H9 (cell line): ENCODE measurements around the gene TRH. TPM values are rescaled to one million over a fixed set of nuclear protein-coding genes. Genes with fewer than 3 reads are reported as not detected.

Experiments used
- DNase-seq: peaks from one replicate; pipeline ENCODE4 v3.0.0-alpha.2; 2017
- H2AFZ ChIP-seq: one replicate; pipeline ENCODE4 v1.6.1; 2013; ENCODE audit warnings: mild to moderate bottlenecking, low read length, control low read depth, moderate library complexity
- H2AK5ac ChIP-seq: 2 replicates; pipeline ENCODE4 v1.6.1; 2013; ENCODE audit warnings: low read length, control low read depth, mixed read lengths; ENCODE audit not compliant: insufficient read length
- H2BK120ac ChIP-seq: one replicate; pipeline ENCODE4 v1.6.1; 2013; ENCODE audit warnings: low read depth, mild to moderate bottlenecking, low read length, control low read depth, inconsistent platforms; ENCODE audit not compliant: poor library complexity, severe bottlenecking
- H2BK12ac ChIP-seq: 2 replicates; pipeline ENCODE4 v1.6.1; 2013; ENCODE audit warnings: low read length, control low read depth, mixed read lengths, low read depth; ENCODE audit not compliant: insufficient read length
- H2BK15ac ChIP-seq: 2 replicates; pipeline ENCODE4 v1.6.1; 2013; ENCODE audit warnings: low read depth, low read length, control low read depth
- H2BK20ac ChIP-seq: one replicate; pipeline ENCODE4 v1.6.1; 2013; ENCODE audit warnings: low read depth, mild to moderate bottlenecking, low read length, control low read depth, inconsistent platforms; ENCODE audit not compliant: poor library complexity, severe bottlenecking
- H2BK5ac ChIP-seq: 2 replicates; pipeline ENCODE4 v1.6.1; 2013; ENCODE audit warnings: low read length, control low read depth, mixed read lengths; ENCODE audit not compliant: insufficient read length
- H3K14ac ChIP-seq: 2 replicates; pipeline ENCODE4 v1.6.1; 2013; ENCODE audit warnings: low read length, control low read depth; ENCODE audit not compliant: insufficient read depth
- H3K18ac ChIP-seq: 2 replicates; pipeline ENCODE4 v1.6.1; 2013; ENCODE audit warnings: low read depth, mild to moderate bottlenecking, mixed read lengths, low read length, control low read depth; ENCODE audit not compliant: insufficient read length
- H3K23ac ChIP-seq: 2 replicates; pipeline ENCODE4 v1.6.1; 2013; ENCODE audit warnings: low read length, control low read depth, mixed read lengths, low read depth; ENCODE audit not compliant: insufficient read length
- H3K23me2 ChIP-seq: 2 replicates; pipeline ENCODE4 v1.6.1; 2013; ENCODE audit warnings: low read depth, mild to moderate bottlenecking, mixed read lengths, low read length, control low read depth; ENCODE audit not compliant: insufficient read length, poor library complexity, severe bottlenecking
- H3K27ac ChIP-seq: 2 replicates; pipeline ENCODE4 v1.5.1; 2013; ENCODE audit warnings: low read length, control low read depth, mixed read lengths, low read depth; ENCODE audit not compliant: insufficient read length
- H3K27me3 ChIP-seq: 2 replicates; pipeline ENCODE4 v1.6.1; 2013; ENCODE audit warnings: low read length, control low read depth, inconsistent platforms; ENCODE audit not compliant: insufficient read depth
- H3K4ac ChIP-seq: 2 replicates; pipeline ENCODE4 v1.6.1; 2013; ENCODE audit warnings: low read depth, mild to moderate bottlenecking, control low read depth, inconsistent platforms, low read length, moderate library complexity
- H3K4me1 ChIP-seq: 2 replicates; pipeline ENCODE4 v1.6.1; 2013; ENCODE audit warnings: low read length, control low read depth, inconsistent platforms; ENCODE audit not compliant: insufficient read depth
- H3K4me2 ChIP-seq: 2 replicates; pipeline ENCODE4 v1.6.1; 2013; ENCODE audit warnings: low read length, control low read depth, mixed read lengths; ENCODE audit not compliant: insufficient read length, insufficient read depth
- H3K56ac ChIP-seq: 2 replicates; pipeline ENCODE4 v1.6.1; 2013; ENCODE audit warnings: low read depth, mild to moderate bottlenecking, mixed read lengths, low read length, control low read depth; ENCODE audit not compliant: insufficient read length
- H3K79me1 ChIP-seq: 2 replicates; pipeline ENCODE4 v1.6.1; 2013; ENCODE audit warnings: low read depth, mild to moderate bottlenecking, moderate library complexity, low read length, control low read depth, inconsistent platforms; ENCODE audit not compliant: insufficient read depth, poor library complexity, severe bottlenecking
- H3K79me2 ChIP-seq: 2 replicates; pipeline ENCODE4 v1.6.1; 2013; ENCODE audit warnings: low read length, control low read depth, inconsistent platforms; ENCODE audit not compliant: insufficient read depth
- H3K9ac ChIP-seq: 2 replicates; pipeline ENCODE4 v1.6.1; 2013; ENCODE audit warnings: low read length, control low read depth, mixed read lengths; ENCODE audit not compliant: insufficient read length; ENCODE audit errors: extremely low read depth
- H3K9me3 ChIP-seq: one replicate; pipeline ENCODE4 v1.6.1; 2013; ENCODE audit warnings: low read depth, low read length, inconsistent platforms; ENCODE audit not compliant: control insufficient read depth
- H3T11ph ChIP-seq: one replicate; pipeline ENCODE4 v1.6.1; 2013; ENCODE audit warnings: mild to moderate bottlenecking, low read length, control low read depth, inconsistent platforms
- H4K20me1 ChIP-seq: one replicate; pipeline ENCODE4 v1.6.1; 2013; ENCODE audit not compliant: control insufficient read depth, insufficient read length, insufficient read depth
- H4K5ac ChIP-seq: 2 replicates; pipeline ENCODE4 v1.6.1; 2013; ENCODE audit warnings: low read depth, mild to moderate bottlenecking, mixed read lengths, low read length, control low read depth; ENCODE audit not compliant: insufficient read length
- H4K8ac ChIP-seq: replicated peaks from 2 replicates; pipeline ENCODE4 v1.6.1; 2013; ENCODE audit warnings: low read length, control low read depth, mixed read lengths, low read depth; ENCODE audit not compliant: insufficient read length
- H4K91ac ChIP-seq: 2 replicates; pipeline ENCODE4 v1.6.1; 2013; ENCODE audit warnings: low read depth, mild to moderate bottlenecking, moderate library complexity, mixed read lengths, low read length, control low read depth; ENCODE audit not compliant: insufficient read length
- H3K27ac Mint-ChIP-seq, 3 experiments: 2 replicates in 2 of 3; 3 replicates in 1 of 3; pipeline ENCODE4 v1.8.0; 2020 to 2021; ENCODE audit warnings: mixed read lengths in 3 of 3, mild to moderate bottlenecking in 1 of 3, moderate library complexity in 1 of 3
- H3K27me3 Mint-ChIP-seq: 2 replicates; pipeline ENCODE4 v1.8.0; 2021; ENCODE audit warnings: low read depth, mild to moderate bottlenecking, moderate library complexity, mixed read lengths
- H3K36me3 Mint-ChIP-seq, 3 experiments: 2 replicates in 2 of 3; 3 replicates in 1 of 3; pipeline ENCODE4 v1.8.0; 2020 to 2021; ENCODE audit warnings: low read depth in 3 of 3, mixed read lengths in 3 of 3; ENCODE audit not compliant: insufficient read depth in 1 of 3
- H3K4me1 Mint-ChIP-seq, 2 experiments: 2 replicates each; pipeline ENCODE4 v1.8.0; 2020; ENCODE audit warnings: mixed read lengths in 2 of 2
- H3K4me3 Mint-ChIP-seq, 2 experiments: 2 replicates in 1 of 2; 3 replicates in 1 of 2; pipeline ENCODE4 v1.8.0; 2020 to 2021; ENCODE audit warnings: mild to moderate bottlenecking in 2 of 2, mixed read lengths in 2 of 2, moderate library complexity in 1 of 2
- H3K9me3 Mint-ChIP-seq, 2 experiments: 2 replicates in 1 of 2; 3 replicates in 1 of 2; pipeline ENCODE4 v1.8.0; 2020; ENCODE audit warnings: mild to moderate bottlenecking in 2 of 2, mixed read lengths in 2 of 2, moderate library complexity in 1 of 2
- WGBS: extraction: QIAGEN DNeasy Blood & Tissue Kit; methylation state at CpG from one replicate; pipeline ENCODE4 v1.1.7; 2013; ENCODE audit warnings: missing lambda C conversion rate, low lambda C conversion rate, mixed read lengths; ENCODE audit not compliant: insufficient read length; ENCODE audit errors: extremely low coverage; 5-methylcytosine and 5-hydroxymethylcytosine counted together
- total RNA-seq: library from RNA; stranded (reverse); gene quantifications from 2 replicates; pipeline ENCODE4 v1.2.1, GENCODE V29; 2021
- TF ChIP-seq, protein P1 (sequence below): fragments of 200-600 bp; sonication (generic); conservative IDR thresholded peaks from 3 replicates; pipeline ENCODE4 v1.8.0; 2021; ENCODE audit warnings: antibody characterized with exemption, mild to moderate bottlenecking

The TRH gene
- total RNA-seq, 1 experiment from 2014 or later: not detected

DNA sequence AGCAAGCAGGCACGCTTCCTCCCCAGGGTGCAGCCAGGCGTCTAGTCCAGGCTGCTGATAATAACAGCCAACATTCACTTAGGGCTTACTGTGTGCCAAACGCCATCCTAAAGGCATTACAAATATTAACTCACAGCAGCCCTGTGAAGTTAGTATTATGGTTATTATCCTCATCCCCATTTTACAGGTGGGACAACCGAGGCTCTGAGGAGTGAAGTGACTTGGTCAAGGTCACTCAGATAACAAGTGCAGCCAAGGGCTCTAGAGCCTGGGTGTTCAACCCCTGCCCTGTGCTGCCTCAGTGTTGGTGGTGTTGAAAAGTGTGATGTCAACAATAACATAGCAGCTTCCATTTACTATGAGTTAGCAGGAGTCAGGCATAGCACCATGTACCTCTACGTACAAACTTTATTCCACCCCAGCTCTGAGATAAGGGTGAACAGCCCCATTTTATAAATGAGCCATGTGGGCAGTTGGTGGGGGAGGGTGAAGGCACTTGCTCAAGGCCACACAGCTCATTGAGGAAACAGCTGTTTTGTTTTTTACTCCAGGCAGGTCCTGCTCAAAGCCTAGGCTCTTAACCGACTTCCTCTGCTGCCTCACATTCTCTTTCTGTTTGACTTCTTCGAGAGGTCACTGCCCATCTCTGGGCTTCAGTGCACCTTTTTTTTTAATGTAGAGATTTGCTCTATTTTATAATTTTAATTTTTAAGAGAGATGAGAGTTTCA lies 24.0 kb upstream of the TRH start:
- H2BK120ac ChIP-seq: no peak overlapping the region
- peaks cover 42% of the 10 kb centered on the region for H3K27me3 Mint-ChIP-seq
- no peak overlapping the region for H3K4me3 Mint-ChIP-seq
- H2BK5ac ChIP-seq: no peak overlapping the region
- H3K27me3 ChIP-seq: no peaks in the 10 kb centered on the region
- H3T11ph ChIP-seq: no peak overlapping the region
- no peak overlapping the region for H3K18ac ChIP-seq
- H2AFZ ChIP-seq: no peak overlapping the region
- no peak overlapping the region for H2BK15ac ChIP-seq
- no peak overlapping the region for H3K27ac Mint-ChIP-seq
- no peaks in the 10 kb centered on the region for H4K20me1 ChIP-seq
- H3K23me2 ChIP-seq: no peaks in the 10 kb centered on the region
- H3K9me3 ChIP-seq: no peaks in the 10 kb centered on the region
- no peak overlapping the region for H3K4me2 ChIP-seq
- no peak overlapping the region for H3K27ac ChIP-seq
- no peak overlapping the region for H3K23ac ChIP-seq
- no peaks in the 10 kb centered on the region for H3K79me1 ChIP-seq
- H2AK5ac ChIP-seq: no peak overlapping the region
- H4K91ac ChIP-seq: no peak overlapping the region
- peaks cover 7 to 17% of the 10 kb centered on the region in 2 experiments for H3K4me1 Mint-ChIP-seq
- TF ChIP-seq, protein P1, sequence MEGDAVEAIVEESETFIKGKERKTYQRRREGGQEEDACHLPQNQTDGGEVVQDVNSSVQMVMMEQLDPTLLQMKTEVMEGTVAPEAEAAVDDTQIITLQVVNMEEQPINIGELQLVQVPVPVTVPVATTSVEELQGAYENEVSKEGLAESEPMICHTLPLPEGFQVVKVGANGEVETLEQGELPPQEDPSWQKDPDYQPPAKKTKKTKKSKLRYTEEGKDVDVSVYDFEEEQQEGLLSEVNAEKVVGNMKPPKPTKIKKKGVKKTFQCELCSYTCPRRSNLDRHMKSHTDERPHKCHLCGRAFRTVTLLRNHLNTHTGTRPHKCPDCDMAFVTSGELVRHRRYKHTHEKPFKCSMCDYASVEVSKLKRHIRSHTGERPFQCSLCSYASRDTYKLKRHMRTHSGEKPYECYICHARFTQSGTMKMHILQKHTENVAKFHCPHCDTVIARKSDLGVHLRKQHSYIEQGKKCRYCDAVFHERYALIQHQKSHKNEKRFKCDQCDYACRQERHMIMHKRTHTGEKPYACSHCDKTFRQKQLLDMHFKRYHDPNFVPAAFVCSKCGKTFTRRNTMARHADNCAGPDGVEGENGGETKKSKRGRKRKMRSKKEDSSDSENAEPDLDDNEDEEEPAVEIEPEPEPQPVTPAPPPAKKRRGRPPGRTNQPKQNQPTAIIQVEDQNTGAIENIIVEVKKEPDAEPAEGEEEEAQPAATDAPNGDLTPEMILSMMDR: no peak
- H4K5ac ChIP-seq: no peak overlapping the region
- H3K14ac ChIP-seq: no peak overlapping the region
- H3K9me3 Mint-ChIP-seq: no peaks in the 10 kb centered on the region
- no peak overlapping the region for H4K8ac ChIP-seq
- no peak overlapping the region for H3K9ac ChIP-seq
- no peaks in the 10 kb centered on the region for H3K79me2 ChIP-seq
- DNase-seq: no peak
- no peaks in the 10 kb centered on the region for H3K4me1 ChIP-seq
- H3K4ac ChIP-seq: no peak overlapping the region
- WGBS: no CpG with 5 or more reads among the region's 7 CpGs
- H2BK20ac ChIP-seq: no peak overlapping the region
- no peaks in the 10 kb centered on the region for H3K36me3 Mint-ChIP-seq
- no peak overlapping the region for H2BK12ac ChIP-seq
- H3K56ac ChIP-seq: no peak overlapping the region
